Measurements from ENCODE around the gene DNASE1. TPM values are rescaled to one million over a fixed set of nuclear protein-coding genes. Genes with fewer than 3 reads are reported as not detected.

The DNASE1 gene
- total and polyA plus RNA-seq, 9 of the 15 experiments (the other 6 are each of a cell fraction or from before 2014, with no cell fraction given): 0.53 to 10.1 (median 5.9) TPM

DNA sequence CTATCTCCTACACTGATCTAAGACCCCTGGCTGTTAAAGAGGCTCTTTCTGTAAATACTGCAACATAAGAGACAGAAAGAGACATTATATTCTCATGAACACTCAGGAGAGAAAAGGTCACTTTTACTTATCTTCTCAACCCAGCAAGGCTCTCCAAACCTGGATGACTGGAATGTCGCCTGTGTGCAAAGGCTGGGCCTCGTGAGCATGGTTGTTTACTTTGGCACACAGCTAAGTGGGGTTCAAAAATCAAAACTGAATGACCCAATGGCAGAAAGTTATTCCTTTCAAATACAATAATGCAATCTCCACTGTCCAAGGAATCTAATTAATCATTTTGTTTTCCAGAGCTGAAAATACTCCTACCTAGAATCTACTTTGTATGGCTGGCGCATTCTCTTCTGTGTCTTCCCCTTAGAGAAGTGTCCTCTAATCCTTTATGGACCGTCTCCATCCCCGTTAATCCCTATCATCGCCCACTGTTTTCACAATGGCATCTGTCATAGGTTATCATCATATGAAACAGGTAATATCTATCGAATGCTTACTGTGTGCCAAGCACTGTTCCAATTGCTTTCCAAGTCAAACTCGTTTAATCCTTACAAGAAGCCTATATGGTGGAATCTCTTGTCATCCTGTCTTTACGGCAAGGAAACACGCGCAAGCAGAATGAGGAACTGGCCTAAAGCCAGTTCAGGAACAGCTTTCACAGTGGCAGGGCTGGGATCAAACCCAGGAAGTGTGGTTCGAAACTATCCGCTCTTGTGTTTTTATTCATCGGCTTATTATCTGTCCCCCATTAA lies 44.4 kb upstream of the DNASE1 start (continued):
- TF ChIP-seq ZNF639 (CRISPR knock-in tag; conservative IDR thresholded peaks at IDR 0.05 in 1 of 2, IDR thresholded peaks at IDR 0.05 in 1 of 2): peak in 1 of 2 experiments; percentile 5; a peak in 1 of 4 replicates
- TF ChIP-seq CBX8 (IDR thresholded peaks at IDR 0.05; ENCODE audit: borderline replicate concordance, extremely low read depth, low read depth, low read length, poor library complexity, severe bottlenecking): no peak
- no peak for TF ChIP-seq MAFG (tag; conservative IDR thresholded peaks at IDR 0.05)
- no peak for TF ChIP-seq HDAC2 (IDR thresholded peaks at IDR 0.05)
- TF ChIP-seq, protein P1, sequence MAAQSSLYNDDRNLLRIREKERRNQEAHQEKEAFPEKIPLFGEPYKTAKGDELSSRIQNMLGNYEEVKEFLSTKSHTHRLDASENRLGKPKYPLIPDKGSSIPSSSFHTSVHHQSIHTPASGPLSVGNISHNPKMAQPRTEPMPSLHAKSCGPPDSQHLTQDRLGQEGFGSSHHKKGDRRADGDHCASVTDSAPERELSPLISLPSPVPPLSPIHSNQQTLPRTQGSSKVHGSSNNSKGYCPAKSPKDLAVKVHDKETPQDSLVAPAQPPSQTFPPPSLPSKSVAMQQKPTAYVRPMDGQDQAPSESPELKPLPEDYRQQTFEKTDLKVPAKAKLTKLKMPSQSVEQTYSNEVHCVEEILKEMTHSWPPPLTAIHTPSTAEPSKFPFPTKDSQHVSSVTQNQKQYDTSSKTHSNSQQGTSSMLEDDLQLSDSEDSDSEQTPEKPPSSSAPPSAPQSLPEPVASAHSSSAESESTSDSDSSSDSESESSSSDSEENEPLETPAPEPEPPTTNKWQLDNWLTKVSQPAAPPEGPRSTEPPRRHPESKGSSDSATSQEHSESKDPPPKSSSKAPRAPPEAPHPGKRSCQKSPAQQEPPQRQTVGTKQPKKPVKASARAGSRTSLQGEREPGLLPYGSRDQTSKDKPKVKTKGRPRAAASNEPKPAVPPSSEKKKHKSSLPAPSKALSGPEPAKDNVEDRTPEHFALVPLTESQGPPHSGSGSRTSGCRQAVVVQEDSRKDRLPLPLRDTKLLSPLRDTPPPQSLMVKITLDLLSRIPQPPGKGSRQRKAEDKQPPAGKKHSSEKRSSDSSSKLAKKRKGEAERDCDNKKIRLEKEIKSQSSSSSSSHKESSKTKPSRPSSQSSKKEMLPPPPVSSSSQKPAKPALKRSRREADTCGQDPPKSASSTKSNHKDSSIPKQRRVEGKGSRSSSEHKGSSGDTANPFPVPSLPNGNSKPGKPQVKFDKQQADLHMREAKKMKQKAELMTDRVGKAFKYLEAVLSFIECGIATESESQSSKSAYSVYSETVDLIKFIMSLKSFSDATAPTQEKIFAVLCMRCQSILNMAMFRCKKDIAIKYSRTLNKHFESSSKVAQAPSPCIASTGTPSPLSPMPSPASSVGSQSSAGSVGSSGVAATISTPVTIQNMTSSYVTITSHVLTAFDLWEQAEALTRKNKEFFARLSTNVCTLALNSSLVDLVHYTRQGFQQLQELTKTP (IDR thresholded peaks at IDR 0.05; ENCODE audit: low read depth in 1 of 2, partially characterized antibody in 2 of 2): no peak
- TF ChIP-seq IFI16 (CRISPR knock-in tag; IDR thresholded peaks at IDR 0.05): no peak
- no peak for TF ChIP-seq TEAD2 (tag; IDR thresholded peaks at IDR 0.05)
- no peak for TF ChIP-seq MIER1 (IDR thresholded peaks at IDR 0.05; ENCODE audit: low read depth)
- TF ChIP-seq SNIP1 (IDR thresholded peaks at IDR 0.05; ENCODE audit: low read depth): no peak
- TF ChIP-seq GATA2 (CRISPR knock-in tag; IDR thresholded peaks at IDR 0.05): no peak
- TF ChIP-seq ATF3 (IDR thresholded peaks at IDR 0.05): no peak
- TF ChIP-seq ATF3 (CRISPR knock-in tag; conservative IDR thresholded peaks at IDR 0.05): no peak
